ENCODE results near the gene WARS2.
A peak's percentile ranks its signal among the peaks of the same experiment; 100 is the strongest.
"Not testable (repeated sequence)": the region's sequence is repeated elsewhere in the genome, so short reads cannot be mapped to it uniquely, and the experiment has no call there.

Gene WARS2

GRCh38 chr1:119140177-119141019 is at the start of gene WARS2:
WARS2 (minus strand) TSS chr1:119140653; CDS start chr1:119140644, 9 bp downstream.
- DNase-seq, result peak; percentile 93

- no peak for DNase-seq
Observed at GRCh38 chr1:119188926-119189325, 48.5 kb upstream of the WARS2 start.

GRCh38 chr1:119187416-119187815 is 47.0 kb upstream of the WARS2 start:
- DNase-seq, result no peak

GRCh38 chr1:119186471-119186870 is 46.0 kb upstream of the WARS2 start:
- no peak for DNase-seq

- no peak for DNase-seq
Observed at GRCh38 chr1:119184972-119185371, 44.5 kb upstream of the WARS2 start.

GRCh38 chr1:119181218-119181617 is 40.8 kb upstream of the WARS2 start:
- DNase-seq, result no peak

GRCh38 chr1:119179051-119179450 is 38.6 kb upstream of the WARS2 start:
- DNase-seq, result no peak

GRCh38 chr1:119172927-119173326 is 32.5 kb upstream of the WARS2 start:
- not testable (repeated sequence) for DNase-seq

GRCh38 chr1:119171381-119172010 is 31.0 kb upstream of the WARS2 start:
- DNase-seq, result not testable (repeated sequence)

GRCh38 chr1:119163396-119163795 is 22.9 kb upstream of the WARS2 start:
- no peak for DNase-seq

GRCh38 chr1:119160866-119161265 is 20.4 kb upstream of the WARS2 start:
- no peak for DNase-seq

GRCh38 chr1:119160409-119160808 is 20.0 kb upstream of the WARS2 start:
- no peak for DNase-seq

- no peak for DNase-seq
Observed at GRCh38 chr1:119159966-119160365, 19.5 kb upstream of the WARS2 start.

GRCh38 chr1:119159111-119159510 is 18.7 kb upstream of the WARS2 start:
- DNase-seq, result no peak

GRCh38 chr1:119156761-119157160 is 16.3 kb upstream of the WARS2 start:
- DNase-seq, result not testable (repeated sequence)

- DNase-seq, result not testable (repeated sequence)
Observed at GRCh38 chr1:119155069-119155468, 14.6 kb upstream of the WARS2 start.

- DNase-seq, result no peak
Observed at GRCh38 chr1:119150150-119150549, 9.7 kb upstream of the WARS2 start.

- DNase-seq, result no peak
Observed at GRCh38 chr1:119147661-119148090, 7.2 kb upstream of the WARS2 start.

GRCh38 chr1:119146466-119146865 is 6.0 kb upstream of the WARS2 start:
- DNase-seq, result no peak

GRCh38 chr1:119144813-119145212 is 4.4 kb upstream of the WARS2 start:
- DNase-seq, result no peak

- DNase-seq, result no peak
Observed at GRCh38 chr1:119143706-119144105, 3.3 kb upstream of the WARS2 start.

GRCh38 chr1:119141660-119142059 is 1.2 kb upstream of the WARS2 start:
- no peak for DNase-seq

GRCh38 chr1:119141020-119141424 is 569 bp upstream of the WARS2 start:
- DNase-seq, result peak; percentile 70

- no peak for DNase-seq
Observed at GRCh38 chr1:119139857-119140176, 636 bp downstream of the WARS2 start.

All from activated CD4-positive, alpha-beta T cell treated with anti-CD3 and anti-CD28 coated beads for 48 hours (primary cell).